GM12873 (cell line): ENCODE measurements around the gene WWP2.

Experiments used
- TF ChIP-seq, protein P1 (sequence below): IDR thresholded peaks from 2 replicates; pipeline ENCODE4 v1.5.1; 2012; ENCODE audit warnings: low read depth, mild to moderate bottlenecking, moderate library complexity, low read length, control low read depth; ENCODE audit not compliant: insufficient read depth; ENCODE audit errors: missing control alignments

The WWP2 gene

DNA sequence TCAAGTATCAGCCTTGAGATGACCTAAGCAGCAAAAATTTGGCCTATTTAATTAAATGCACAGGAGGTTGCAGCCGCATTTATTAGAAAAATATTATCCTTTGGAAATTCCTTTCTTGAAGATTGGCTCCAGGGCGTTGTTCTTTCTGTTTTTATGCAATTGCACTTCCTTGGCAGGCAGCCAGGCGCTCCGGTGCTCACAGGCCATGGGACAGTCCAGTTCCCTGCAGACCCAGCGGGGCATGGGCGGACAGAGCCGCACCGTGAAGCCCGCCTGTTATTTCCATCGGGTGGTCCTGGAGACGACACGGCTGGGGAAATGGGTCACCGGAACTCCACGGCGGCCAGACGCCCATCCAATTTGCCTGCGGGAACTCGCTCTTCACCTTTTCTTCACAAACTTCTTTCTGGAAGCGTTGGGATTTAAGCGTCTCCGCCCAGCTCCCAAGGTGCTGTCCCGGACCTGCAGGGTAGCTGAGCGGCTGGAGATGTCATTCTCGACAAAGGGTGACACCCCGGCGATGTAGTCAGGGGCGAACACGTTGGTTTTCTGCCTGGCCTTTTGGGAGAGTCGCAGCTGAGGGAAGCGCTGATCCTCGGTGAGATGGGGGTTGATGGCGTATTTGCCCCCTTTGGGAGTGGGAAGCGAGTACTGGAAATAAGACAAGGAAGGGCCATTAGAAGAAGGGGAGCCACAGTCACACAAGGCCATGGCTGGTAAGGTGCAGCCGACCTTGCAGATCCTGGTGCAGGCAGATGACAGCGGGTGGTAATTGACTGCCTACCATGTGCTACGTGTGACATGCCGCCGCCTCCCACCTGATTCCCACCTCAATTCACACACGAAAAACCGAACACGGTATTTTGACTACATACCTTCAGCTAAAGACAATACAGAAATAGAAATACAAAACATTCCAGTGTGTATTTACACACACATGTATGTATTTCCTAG is 19.9 kb upstream of the WWP2 start:
- TF ChIP-seq, protein P1, sequence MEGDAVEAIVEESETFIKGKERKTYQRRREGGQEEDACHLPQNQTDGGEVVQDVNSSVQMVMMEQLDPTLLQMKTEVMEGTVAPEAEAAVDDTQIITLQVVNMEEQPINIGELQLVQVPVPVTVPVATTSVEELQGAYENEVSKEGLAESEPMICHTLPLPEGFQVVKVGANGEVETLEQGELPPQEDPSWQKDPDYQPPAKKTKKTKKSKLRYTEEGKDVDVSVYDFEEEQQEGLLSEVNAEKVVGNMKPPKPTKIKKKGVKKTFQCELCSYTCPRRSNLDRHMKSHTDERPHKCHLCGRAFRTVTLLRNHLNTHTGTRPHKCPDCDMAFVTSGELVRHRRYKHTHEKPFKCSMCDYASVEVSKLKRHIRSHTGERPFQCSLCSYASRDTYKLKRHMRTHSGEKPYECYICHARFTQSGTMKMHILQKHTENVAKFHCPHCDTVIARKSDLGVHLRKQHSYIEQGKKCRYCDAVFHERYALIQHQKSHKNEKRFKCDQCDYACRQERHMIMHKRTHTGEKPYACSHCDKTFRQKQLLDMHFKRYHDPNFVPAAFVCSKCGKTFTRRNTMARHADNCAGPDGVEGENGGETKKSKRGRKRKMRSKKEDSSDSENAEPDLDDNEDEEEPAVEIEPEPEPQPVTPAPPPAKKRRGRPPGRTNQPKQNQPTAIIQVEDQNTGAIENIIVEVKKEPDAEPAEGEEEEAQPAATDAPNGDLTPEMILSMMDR: no peak

DNA sequence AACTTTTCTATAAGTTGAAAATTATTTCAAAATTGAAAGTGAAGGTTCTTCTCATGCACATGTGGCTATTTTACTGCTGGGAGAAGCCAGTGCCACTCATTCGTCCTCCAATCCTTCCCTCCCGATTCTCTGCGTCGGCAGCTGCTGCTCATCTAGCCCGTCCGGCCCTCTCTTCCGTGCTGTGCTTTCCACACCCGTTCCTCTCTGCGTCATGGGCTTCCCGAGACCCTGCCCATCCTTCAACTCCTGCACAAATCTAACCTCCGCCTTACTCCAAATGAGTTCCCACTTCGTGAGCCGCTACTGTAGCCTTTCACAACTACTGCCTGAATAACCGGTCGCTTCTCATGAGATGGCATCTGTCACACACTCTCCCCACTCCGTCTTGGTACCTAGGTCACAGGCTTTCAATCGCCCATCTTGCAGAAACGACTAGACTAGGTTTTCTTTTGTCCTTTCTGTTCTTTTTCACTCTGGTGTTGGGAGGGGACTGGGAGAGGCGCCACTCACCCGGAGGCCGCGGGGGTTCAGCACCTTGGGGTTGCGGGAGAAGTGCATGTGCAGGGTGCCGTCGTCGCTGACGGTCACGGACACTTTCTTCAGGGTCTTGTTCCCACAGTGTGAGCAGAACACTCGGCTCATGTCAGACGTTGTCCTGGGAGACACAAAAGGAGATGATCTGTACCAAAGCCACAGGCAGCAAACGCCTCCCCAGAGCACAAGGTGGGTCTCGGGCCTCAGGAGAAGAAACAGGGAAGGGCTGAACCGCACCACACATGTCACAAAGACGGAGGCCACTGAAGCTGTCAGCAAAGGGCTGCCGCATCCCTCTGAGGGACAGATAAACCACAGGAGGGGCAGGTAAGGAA is 17.5 kb upstream of the WWP2 start:
- TF ChIP-seq, protein P1: no peak

DNA sequence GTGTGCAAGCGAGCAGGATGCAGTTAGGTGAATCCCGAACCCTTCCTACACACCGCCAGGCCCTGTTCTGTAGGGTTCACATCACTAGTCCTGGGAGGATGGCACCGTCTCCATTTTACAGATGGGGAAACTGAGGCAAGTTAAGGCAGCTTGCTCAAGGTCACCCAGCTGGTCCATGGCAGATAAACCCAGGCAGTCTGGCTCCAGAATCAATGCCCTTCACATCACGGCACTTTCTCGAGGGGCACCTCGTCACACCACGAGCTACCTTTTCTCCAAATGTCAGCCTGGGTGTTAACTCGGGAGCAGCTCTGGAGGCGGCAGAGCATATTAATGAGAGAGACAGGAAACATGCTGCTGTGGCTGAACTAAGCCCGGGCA is 16.9 kb upstream of the WWP2 start:
- TF ChIP-seq, protein P1: no peak

DNA sequence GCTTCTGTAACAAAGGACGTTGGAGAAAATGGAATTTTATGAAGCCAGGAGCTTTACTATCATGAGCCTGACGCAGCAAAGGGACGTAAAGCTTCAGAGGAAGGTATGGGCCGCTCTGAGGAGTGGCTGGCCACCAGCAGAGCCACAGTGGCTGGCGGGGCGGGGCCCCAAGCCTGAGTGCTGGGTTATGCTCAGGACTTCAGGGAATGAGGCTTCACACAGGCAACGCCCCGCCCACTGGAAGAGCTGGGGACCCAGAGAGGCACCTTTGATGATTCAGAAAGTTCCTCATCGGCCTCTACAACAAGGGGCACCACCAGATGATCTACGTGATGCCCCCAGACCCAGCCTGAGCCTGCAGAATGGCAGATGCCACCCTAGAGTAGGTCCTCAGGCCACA is 16.2 kb upstream of the WWP2 start:
- TF ChIP-seq, protein P1: no peak

DNA sequence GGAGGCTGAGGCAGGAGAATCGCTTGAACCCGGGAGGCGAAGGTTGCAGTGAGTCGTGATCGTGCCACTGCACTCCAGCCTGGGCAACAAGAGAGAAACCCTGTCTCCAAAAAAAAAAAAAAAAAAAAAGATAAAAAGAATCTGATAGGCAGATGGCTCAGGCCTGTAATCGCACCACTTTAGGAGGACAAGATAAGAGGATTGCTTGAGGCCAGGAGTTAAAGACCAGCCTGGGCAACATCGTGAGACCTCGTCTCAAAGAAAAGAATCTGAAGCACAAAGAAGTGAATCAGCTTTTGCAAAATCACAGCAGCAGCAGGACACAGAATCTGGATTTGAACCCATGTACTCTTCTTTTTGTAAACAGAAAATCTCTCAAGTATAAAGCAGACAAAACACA is 15.0 kb upstream of the WWP2 start:
- TF ChIP-seq, protein P1: no peak

DNA sequence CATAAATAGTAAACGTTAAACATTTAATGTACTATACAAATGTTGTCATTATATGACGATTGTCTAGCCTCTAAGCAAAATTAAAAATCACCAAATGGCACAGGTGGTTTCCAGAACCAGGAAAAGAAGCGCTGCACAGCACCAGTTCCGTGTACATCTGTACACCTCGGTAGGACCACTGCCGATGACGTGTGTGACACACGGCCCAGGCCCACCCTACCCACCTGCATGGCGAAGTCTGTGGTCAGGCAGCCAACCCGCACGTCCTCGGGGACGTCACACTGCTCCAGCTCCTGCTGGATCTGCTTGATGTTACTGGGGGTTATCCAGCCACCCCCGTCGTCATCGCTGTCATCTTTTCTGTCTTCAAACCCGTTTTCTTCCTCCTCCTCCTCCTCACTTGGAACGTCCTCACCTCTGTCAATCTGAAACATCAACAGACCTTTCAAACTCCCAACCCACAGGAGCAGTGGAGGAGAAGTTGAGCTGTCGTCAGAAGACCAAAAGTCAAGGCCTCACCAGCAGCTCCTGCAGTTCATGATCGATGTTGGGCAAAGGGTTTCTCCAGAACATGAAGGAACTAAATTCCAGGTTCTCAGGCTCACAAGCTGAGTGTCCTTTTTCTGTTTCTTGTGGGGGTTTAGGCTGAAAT is 13.3 kb upstream of the WWP2 start:
- TF ChIP-seq, protein P1: no peak

DNA sequence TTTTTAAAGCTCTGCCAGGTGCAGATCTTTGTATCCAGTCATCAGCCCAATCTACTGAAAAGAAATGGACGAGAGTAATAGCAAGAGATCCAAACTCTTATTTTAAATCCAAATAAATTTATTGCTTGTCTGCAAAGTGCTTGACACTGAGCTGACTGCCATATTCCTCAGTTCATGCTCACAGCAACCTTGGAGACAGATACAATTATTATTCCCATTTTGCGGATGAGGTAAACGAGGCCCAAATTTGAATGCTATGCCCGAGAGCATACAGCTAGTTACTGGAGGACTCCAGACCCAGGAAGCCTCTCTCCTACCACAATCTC is 8.0 kb upstream of the WWP2 start:
- TF ChIP-seq, protein P1: no peak
